GM18867 (cell line): ENCODE data around the gene ZNF232.
A peak's percentile ranks its signal among the peaks of the same experiment; 100 is the strongest.
"Not testable (repeated sequence)": the region's sequence is repeated elsewhere in the genome, so short reads cannot be mapped to it uniquely, and the experiment has no call there.

Experiments used
- ATAC-seq: cut with Tn5 transposase; IDR thresholded peaks from one replicate; pipeline ENCODE4 v1.9.1; 2021; ENCODE audit warnings: mild to moderate bottlenecking, moderate library complexity; ENCODE audit not compliant: unreplicated experiment

Gene ZNF232

GRCh38 chr17:5111402-5112204, at the start of gene ZNF232:
TSS of gene ZNF232 (minus strand) at chr17:5111878. CDS start at chr17:5111822, 56 bp downstream.
- peak; percentile 90 for ATAC-seq

- not testable (repeated sequence) for ATAC-seq
These were observed 49.0 kb upstream of the ZNF232 start for GRCh38 chr17:5160702-5161101.

DNA sequence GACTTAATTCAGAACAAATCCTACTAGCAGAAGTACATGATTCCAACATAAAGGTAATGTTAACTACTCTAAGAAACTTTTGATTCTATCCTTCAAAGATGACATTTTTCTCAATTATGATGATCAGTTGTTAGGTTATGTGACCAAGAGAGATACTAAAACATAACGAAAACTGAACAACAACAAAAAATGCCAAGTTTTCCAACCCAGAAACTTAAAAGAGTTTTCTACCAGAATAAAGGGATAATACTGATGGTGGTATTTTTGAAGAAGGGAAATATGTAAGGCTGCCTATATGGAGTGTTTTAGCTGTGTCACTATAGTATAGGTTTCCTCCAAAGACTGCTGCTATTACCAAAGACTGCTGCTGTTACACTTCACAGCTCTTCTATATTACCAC, 34.4 kb upstream of the ZNF232 start:
- ATAC-seq, result not testable (repeated sequence)

GRCh38 chr17:5142877-5143276, 31.2 kb upstream of the ZNF232 start:
- ATAC-seq, result not testable (repeated sequence)

- no peak for ATAC-seq
These were observed 27.7 kb upstream of the ZNF232 start for GRCh38 chr17:5139458-5139732.

DNA sequence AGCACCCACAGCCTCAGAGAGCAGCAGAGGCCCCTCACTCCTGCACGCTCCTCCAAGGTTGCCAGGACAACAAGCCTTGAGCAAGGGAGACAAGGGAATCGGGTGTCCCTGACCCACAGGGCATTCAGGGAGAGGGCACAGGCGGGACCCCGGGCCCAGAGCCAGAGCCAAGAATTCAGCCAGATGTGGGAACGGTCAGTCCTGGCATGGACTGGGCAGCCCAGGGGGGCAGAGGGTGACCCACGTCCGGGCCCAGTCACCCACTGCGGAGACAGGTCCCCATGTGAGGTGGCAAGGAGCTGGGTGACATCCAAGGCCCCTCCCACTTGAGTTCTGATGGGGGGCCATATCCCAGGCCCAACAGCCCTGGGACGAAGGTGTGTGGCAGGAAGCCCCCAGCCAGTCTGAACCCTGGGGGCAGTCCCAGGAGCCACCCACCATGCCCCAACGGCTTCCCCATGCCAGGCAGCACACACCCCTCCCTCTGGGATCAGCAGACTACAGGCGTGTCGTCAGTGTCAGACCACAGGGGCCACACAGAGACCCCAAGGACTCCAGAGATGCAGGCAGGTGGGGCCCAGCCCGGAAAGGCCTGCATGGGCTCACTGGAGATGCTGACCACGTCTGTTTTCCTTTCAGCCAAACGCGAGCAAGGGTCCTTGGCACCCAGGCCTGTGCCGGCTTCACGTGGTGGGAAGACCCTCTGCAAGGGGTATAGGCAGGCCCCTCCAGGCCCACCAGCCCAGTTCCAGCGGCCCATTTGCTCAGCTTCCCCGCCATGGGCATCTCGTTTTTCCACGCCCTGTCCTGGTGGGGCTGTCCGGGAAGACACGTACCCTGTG, 27.2 kb upstream of the ZNF232 start:
- no peak for ATAC-seq

GRCh38 chr17:5138198-5138544, 26.5 kb upstream of the ZNF232 start:
- not testable (repeated sequence) for ATAC-seq

DNA sequence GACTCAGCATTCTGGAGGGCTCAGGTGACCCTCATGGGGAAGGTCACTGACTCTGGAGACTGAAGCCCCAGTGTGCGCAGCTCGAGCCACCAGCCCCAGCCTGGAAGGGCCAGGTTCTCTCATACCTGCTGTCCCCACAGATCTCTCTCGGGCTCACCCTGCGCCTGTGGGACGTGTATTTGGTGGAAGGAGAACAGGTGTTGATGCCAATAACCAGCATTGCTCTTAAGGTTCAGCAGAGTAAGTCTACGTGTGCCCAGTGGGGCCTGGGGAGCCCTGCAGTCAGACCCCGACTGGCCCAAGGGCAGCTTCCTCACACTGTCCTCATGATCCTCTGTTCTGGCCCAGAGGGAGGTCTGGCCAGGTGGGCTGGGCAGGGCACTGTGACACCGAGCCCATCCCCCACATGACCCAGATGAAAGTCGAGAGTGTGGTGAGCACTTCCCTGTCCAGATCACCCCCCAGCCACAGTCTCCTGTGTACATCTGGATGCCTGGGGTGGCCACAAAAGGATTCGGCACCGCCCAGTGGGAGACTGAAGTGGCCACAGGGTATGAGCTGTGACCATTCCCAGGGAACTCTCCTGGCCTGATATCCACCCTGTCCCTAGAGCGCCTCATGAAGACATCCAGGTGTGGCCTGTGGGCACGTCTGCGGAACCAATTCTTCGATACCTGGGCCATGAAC, 26.0 kb upstream of the ZNF232 start:
- ATAC-seq, result not testable (repeated sequence)

GRCh38 chr17:5136580-5137412, 25.1 kb upstream of the ZNF232 start:
- ATAC-seq, result not testable (repeated sequence)

GRCh38 chr17:5135726-5136579, 24.3 kb upstream of the ZNF232 start:
- ATAC-seq, result no peak

- ATAC-seq, result not testable (repeated sequence)
These were observed 23.5 kb upstream of the ZNF232 start for GRCh38 chr17:5135131-5135712.

GRCh38 chr17:5134571-5134970, 22.9 kb upstream of the ZNF232 start:
- not testable (repeated sequence) for ATAC-seq

DNA sequence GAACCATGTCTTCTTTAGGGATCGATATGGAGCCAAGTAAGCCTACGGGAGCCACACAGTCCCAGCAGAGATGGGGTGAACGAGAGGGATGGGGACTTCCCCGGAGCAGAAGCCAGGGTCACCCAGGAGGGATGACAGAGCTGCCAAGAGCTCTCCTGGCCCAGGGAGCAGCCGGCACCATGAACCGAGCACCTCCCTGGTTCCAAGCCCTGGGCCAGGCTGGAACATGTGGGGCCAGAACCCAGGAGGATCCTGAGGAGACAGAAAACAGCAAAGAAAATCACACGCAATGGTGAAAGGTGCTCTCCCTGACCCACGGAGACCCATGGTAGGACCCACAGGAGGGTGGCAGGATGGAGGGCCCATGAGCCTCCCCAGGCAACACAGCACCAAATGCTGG, 22.3 kb upstream of the ZNF232 start:
- ATAC-seq, result not testable (repeated sequence)

- no peak for ATAC-seq
These were observed 21.6 kb upstream of the ZNF232 start for GRCh38 chr17:5133311-5133710.

- not testable (repeated sequence) for ATAC-seq
These were observed 21.0 kb upstream of the ZNF232 start for GRCh38 chr17:5132503-5133225.

- ATAC-seq, result not testable (repeated sequence)
These were observed 20.3 kb upstream of the ZNF232 start for GRCh38 chr17:5131799-5132502.

GRCh38 chr17:5131146-5131715, 19.6 kb upstream of the ZNF232 start:
- ATAC-seq, result no peak

DNA sequence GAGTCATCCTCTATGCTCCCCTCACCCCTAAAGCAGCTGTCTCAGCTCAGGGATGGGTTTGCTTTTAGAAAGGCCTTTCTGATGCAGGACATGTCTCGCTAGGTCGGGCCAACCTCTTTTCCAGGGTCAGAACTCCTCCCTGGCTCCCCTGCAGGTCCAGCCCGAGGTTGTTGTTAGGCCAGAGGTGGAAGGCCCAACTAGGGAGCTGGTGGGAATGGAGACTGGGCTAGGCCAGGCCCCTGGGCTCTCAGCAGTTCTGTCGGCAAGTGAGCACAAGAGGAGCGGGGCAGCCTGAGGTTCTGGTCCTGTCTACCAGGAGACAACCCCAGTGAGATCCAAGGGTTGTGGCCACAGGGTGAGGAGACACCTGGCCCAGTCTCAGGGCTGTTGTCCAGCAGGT, 19.0 kb upstream of the ZNF232 start:
- ATAC-seq, result not testable (repeated sequence)
